SK-N-MC (cell line): ENCODE data around the gene JAKMIP1.

Source experiments
- DNase-seq: peaks from one replicate; pipeline ENCODE4 v3.0.0-alpha.2; 2011; ENCODE audit warnings: low read depth, low spot score
- H3K27ac ChIP-seq: fragments of 200-600 bp; sonication (generic); 2 replicates; pipeline ENCODE4 v1.5.1; 2016; ENCODE audit warnings: mixed run types
- H3K36me3 ChIP-seq: fragments of 200-600 bp; sonication (generic); 2 replicates; pipeline ENCODE4 v1.6.1; 2017; ENCODE audit warnings: antibody characterized with exemption, low read length, mixed read lengths; ENCODE audit not compliant: insufficient read depth
- H3K4me3 ChIP-seq: fragments of 200-600 bp; sonication (generic); 2 replicates; pipeline ENCODE4 v1.5.1; 2016
- H3K9ac ChIP-seq: fragments of 200-600 bp; sonication (generic); 2 replicates; pipeline ENCODE4 v1.8.0; 2017; ENCODE audit warnings: mixed run types, mixed read lengths; ENCODE audit not compliant: insufficient read length
- H3K9me3 ChIP-seq: fragments of 200-600 bp; sonication (generic); 2 replicates; pipeline ENCODE4 v1.6.1; 2017; ENCODE audit warnings: low read depth, mild to moderate bottlenecking, antibody characterized with exemption, low read length, moderate library complexity, mixed read lengths
- EZH2 ChIP-seq: fragments of 200-600 bp; sonication (generic); IDR thresholded peaks from one replicate; pipeline ENCODE4 v1.6.1; 2017; ENCODE audit warnings: antibody characterized with exemption
- FOXP2 ChIP-seq: optimal IDR thresholded peaks from 2 replicates; pipeline ENCODE3; 2011; ENCODE audit warnings: mild to moderate bottlenecking, moderate library complexity; ENCODE audit not compliant: insufficient read depth; ENCODE audit errors: extremely low read length, control extremely low read depth
- POLR2AphosphoS5 ChIP-seq: IDR thresholded peaks from 2 replicates; pipeline ENCODE4 v1.6.1; 2012; ENCODE audit warnings: mild to moderate bottlenecking, low read depth, low read length, borderline replicate concordance

JAKMIP1 gene

DNA sequence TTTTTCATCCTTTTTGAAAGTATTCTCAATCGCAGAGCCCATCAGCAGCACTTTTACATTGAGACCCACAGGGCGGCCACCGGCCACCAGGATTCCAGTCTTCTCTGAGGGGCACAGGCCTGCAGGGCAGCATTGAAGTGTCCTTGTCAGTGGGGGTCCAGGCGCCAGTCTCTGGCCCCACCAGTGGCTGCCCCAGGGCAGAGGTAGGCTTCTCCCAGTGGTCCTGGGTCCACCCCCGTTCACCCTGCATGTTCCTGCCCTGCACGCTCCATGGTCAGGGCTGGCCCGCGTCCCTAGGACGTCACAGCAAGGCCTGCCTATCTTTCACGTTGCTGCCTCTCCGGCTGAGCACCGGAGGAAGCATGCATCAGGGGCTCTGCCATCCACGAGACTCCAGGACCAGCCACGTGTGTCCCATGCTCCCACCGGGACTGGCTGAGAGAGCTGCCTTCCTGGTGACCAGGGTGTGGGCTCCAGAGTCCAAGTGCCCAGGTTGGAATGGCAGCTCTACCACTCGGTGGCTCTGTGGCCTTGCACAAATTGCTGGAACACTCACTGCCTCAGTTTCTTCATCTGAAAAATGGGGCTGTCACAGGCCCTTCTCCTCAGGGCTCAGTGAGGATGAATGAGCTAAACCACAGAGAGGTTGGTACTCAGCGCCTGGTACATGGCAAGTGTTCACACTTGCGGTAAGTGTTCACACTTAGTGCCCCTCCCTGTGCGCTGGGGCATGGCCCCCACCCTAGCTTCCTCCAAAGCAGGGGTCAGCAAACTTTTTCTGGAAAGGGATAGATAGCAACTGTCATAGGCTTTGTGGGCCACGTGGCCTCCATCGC is 30.7 kb upstream of the JAKMIP1 start:
- Histone ChIP-seq H3K36me3 (no peaks in the 10 kb centered on the region), H3K4me3 (no peak overlapping the region), H3K9ac (no peak overlapping the region), H3K27ac (no peak overlapping the region), H3K9me3 (no peaks in the 10 kb centered on the region)
- TF ChIP-seq POLR2AphosphoS5 (no peak), EZH2 (no peak), FOXP2 (no peak)
- DNase-seq = no peak

DNA sequence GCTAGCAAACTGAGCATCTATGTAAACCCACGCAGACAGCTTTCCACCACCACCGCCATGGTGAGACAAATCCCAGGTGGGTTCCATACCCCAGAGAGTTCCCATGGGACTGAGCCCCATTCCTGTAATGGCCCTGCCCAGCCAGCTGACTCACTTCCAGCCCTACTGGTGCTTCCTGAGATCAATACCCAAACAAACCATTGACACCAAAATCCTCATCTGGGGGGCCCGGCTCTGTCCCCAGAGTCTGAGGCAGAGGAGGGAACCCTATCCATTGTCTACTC is 30.1 kb upstream of the JAKMIP1 start:
- H3K27ac ChIP-seq = no peak overlapping the region
- no peak for DNase-seq
- H3K4me3 ChIP-seq = no peak overlapping the region
- no peaks in the 10 kb centered on the region for H3K9me3 ChIP-seq
- TF ChIP-seq EZH2 (no peak), FOXP2 (no peak), POLR2AphosphoS5 (no peak)
- no peak overlapping the region for H3K9ac ChIP-seq
- H3K36me3 ChIP-seq = no peaks in the 10 kb centered on the region

DNA sequence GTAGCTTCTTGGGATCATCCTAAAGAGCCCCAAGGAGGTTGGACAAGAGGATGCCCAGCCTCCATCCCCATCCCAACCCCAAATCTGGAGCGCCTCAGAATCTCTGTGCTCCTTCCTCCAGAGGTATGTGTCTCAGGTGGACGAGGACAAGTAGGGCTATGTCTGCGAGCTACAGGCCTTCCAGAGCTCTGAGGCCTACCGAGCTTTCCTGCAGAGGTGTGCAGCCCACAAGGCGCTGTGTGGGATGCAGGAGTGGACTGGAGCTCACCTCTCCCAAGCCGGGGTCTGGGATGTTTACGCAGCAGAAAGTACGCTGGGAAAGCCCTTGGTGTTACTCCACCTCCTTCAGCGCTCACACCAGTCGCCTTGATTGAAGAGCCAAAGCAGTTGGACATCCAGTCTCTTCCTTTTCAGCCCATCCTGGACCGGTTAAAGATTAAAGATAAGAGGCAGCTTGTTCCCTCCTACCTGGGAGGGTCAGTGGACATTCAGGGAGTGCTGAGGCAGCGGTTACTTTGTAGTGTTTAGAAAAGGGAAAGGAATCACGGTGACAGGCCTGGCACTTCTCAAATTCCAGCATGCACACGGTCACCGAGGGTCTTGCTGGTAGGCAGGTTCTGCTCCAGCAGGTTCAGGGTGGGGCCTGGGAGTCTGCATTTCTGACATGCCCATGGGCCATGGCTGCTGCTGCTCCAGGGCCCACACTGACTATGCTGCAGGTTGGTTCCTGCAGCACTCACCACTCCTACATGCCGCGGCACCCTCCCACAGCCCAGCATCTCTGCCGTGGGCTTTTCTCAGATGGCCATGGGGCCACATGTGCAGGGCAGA is 29.5 kb upstream of the JAKMIP1 start:
- no peaks in the 10 kb centered on the region for H3K9me3 ChIP-seq
- no peak overlapping the region for H3K4me3 ChIP-seq
- no peak for DNase-seq
- H3K9ac ChIP-seq = no peak overlapping the region
- TF ChIP-seq FOXP2 = no peak
- TF ChIP-seq EZH2 = no peak
- TF ChIP-seq POLR2AphosphoS5 = no peak
- H3K27ac ChIP-seq = no peak overlapping the region
- H3K36me3 ChIP-seq = no peaks in the 10 kb centered on the region

DNA sequence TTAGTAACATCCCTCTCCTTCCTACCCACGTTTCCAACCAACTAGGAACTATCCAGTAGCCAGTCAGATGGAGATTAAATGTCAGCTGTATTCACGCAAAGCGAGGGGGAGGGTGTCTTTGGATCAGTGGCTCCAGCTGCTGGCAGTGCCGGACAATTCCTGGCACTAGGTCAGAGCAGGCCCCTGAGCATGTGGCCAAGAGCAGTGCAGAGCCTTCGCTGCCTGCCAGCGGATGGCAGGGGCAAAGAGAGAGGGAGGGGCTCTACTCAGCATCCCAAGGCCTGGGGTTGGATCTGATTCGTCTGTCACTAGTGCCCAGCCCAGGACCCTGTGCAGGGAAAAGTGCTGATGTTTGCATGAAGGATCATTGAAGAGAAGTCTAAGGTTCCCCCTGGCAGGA is 28.7 kb upstream of the JAKMIP1 start:
- Histone ChIP-seq H3K9ac (no peak overlapping the region), H3K4me3 (no peak overlapping the region), H3K9me3 (no peaks in the 10 kb centered on the region), H3K27ac (no peak overlapping the region), H3K36me3 (no peaks in the 10 kb centered on the region)
- DNase-seq = no peak
- TF ChIP-seq POLR2AphosphoS5 = no peak
- no peak for TF ChIP-seq EZH2
- no peak for TF ChIP-seq FOXP2

DNA sequence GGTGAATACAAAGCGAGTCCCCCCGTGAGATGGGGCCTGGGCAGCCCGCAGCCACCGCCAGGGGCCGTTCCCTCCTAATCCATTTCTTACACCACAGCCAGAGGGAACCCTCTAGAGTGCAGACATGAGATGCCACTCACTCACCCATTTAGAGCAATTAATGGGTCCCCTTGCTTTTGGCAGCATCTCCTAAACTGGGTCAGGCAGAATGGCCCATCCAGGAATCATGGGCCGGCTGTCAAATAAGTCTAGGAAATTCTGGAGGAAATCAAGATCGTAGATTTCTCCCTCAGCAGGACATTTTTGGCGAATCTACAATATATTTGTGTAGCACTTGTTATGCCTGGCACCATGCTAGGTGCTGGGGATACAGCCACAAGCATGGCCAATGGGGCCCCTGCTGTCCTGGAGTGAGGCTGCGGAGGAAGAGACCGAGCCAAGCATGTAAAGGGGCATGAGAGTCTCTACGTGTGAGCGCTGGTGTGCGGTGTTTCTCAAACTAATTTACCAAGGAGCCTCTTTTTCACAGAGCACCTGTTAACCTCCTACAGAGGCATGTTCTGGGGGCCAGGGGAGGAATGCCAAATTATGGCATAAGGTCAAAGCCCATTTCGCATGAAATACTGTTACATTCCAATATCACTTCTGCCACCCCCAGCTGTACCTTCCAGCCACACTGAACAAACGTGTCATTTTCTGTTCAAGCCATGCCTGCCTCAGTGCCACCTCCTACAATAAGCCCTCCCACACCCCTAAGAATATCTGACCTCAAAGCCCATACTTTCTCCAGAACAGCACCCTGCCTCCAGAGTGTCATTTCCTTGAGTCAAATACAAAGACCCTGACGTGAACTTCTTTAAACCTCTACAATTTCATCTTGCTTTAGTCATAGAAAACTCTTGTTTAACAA is 28.1 kb upstream of the JAKMIP1 start:
- Histone ChIP-seq H3K9me3 (no peaks in the 10 kb centered on the region), H3K9ac (no peak overlapping the region), H3K36me3 (no peaks in the 10 kb centered on the region), H3K4me3 (no peak overlapping the region), H3K27ac (no peak overlapping the region)
- TF ChIP-seq EZH2 (no peak), POLR2AphosphoS5 (no peak), FOXP2 (no peak)
- DNase-seq = no peak

DNA sequence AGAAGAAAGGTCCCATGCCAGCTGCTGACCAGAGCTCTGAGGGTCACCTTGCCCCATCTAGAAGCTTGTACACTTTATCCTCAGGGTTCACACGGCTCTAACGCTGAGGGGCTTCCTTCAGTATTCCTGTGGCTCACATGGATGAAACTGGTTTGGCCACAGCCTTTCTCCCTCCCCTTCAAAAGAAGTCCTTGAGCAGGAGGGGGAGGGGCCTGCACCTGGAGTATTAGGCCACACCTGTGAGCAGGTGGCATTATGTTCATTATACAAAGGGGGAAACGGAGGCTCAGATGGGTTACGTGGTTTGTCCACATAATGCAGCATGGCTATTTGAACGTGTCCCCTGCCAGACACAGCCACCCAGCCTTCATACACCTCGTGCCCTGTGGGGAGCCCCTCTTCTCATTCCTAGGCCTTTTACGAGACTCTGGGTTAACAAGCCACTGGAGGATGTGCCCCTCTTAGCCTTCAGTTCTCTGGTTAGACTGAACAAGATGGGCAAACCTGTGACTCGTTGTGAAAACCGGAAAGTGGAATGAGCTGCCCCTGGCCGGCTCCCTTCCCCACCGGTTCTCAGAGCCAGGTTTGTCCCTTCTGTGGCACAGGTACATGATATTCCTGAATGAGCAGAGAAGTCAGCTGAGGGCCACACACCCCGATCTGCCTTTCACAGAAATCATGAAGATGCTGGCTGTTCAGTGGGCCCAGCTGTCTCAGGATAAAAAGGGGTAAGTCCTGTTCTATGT is 27.2 kb upstream of the JAKMIP1 start:
- no peak for DNase-seq

DNA sequence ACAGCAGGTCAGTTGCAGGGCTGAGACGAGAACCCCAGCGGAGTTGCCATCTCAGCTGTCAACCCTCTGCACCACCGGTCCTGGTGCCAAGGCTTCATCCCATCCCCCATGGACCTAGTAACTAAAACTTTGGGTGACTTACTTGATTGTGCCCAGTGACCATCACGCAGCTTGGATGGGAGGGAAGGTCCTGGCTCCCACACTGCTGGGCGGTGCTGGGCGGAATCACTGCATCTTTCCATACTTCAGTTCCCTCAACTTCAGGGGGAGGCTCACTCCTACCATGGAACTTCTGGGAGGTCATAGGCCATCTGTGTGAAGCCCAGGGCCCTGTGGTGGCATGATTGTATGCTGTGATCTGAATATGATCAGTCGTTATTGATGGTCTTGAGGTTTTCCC is 26.2 kb upstream of the JAKMIP1 start:
- no peak for TF ChIP-seq POLR2AphosphoS5
- TF ChIP-seq EZH2 = no peak
- no peak for TF ChIP-seq FOXP2
- no peak for DNase-seq
- H3K4me3 ChIP-seq = no peak overlapping the region
- H3K9ac ChIP-seq = no peak overlapping the region
- H3K27ac ChIP-seq = no peak overlapping the region
- H3K36me3 ChIP-seq = no peaks in the 10 kb centered on the region
- no peaks in the 10 kb centered on the region for H3K9me3 ChIP-seq

More for the DNA sequence above, 27.2 kb upstream of the JAKMIP1 start:
- TF ChIP-seq POLR2AphosphoS5 (no peak), FOXP2 (no peak)
- Histone ChIP-seq H3K27ac (no peak overlapping the region), H3K36me3 (no peaks in the 10 kb centered on the region), H3K4me3 (no peak overlapping the region), H3K9ac (no peak overlapping the region), H3K9me3 (no peaks in the 10 kb centered on the region)
